Liver (tissue), 9 donors: ENCODE data around the gene DHX32. TPM values are rescaled to one million over a fixed set of nuclear protein-coding genes. Genes with fewer than 3 reads are reported as not detected.

Experiments used
- DNase-seq: peaks from one replicate; pipeline ENCODE4 v3.0.0-alpha.2; 2017; ENCODE audit warnings: low spot score
- H3K27ac ChIP-seq, 2 donors: one replicate each; pipeline ENCODE4 v1.7.0; 2013; ENCODE audit warnings: inconsistent platforms in 2 of 2, low read length in 2 of 2, control low read depth in 1 of 2, low read depth in 1 of 2, mild to moderate bottlenecking in 1 of 2
- H3K27me3 ChIP-seq, 4 donors: one replicate each; pipeline versions ENCODE4 v1.6.1 to v1.7.0; 2013; ENCODE audit warnings: low read length in 3 of 4, inconsistent platforms in 1 of 4, mild to moderate bottlenecking in 1 of 4, moderate library complexity in 1 of 4; ENCODE audit not compliant: control insufficient read depth in 4 of 4, insufficient read depth in 4 of 4
- H3K36me3 ChIP-seq, 4 donors: one replicate each; pipeline versions ENCODE4 v1.6.1 to v1.7.0; 2013; ENCODE audit warnings: low read length in 3 of 4, mild to moderate bottlenecking in 3 of 4, low read depth in 1 of 4, moderate library complexity in 1 of 4; ENCODE audit not compliant: control insufficient read depth in 4 of 4, insufficient read depth in 3 of 4
- H3K4me1 ChIP-seq, 4 donors: one replicate each; pipeline versions ENCODE4 v1.6.1 to v1.7.0; 2013; ENCODE audit warnings: low read length in 3 of 4, mild to moderate bottlenecking in 3 of 4, moderate library complexity in 1 of 4; ENCODE audit not compliant: control insufficient read depth in 4 of 4, insufficient read depth in 4 of 4
- H3K4me3 ChIP-seq, 3 donors: one replicate each; pipeline versions ENCODE4 v1.6.1 to v1.7.0; 2013; ENCODE audit warnings: low read length in 3 of 3, control low read depth in 1 of 3, low read depth in 1 of 3, mild to moderate bottlenecking in 1 of 3
- H3K9ac ChIP-seq, 2 donors: one replicate each; pipeline ENCODE4 v1.7.0; 2013; ENCODE audit warnings: low read length in 2 of 2, mild to moderate bottlenecking in 2 of 2, moderate library complexity in 2 of 2, control low read depth in 1 of 2, low read depth in 1 of 2
- H3K9me3 ChIP-seq, 4 donors: one replicate each; pipeline versions ENCODE4 v1.6.1 to v1.7.0; 2013; ENCODE audit warnings: low read length in 3 of 4; ENCODE audit not compliant: control insufficient read depth in 4 of 4
- EGR1 ChIP-seq, 2 donors: IDR thresholded peaks; 2 replicates each; pipeline ENCODE4 v1.6.1; 2016 to 2018; ENCODE audit warnings: antibody characterized with exemption in 2 of 2, low read depth in 2 of 2
- FOXA1 ChIP-seq: IDR thresholded peaks from 2 replicates; pipeline ENCODE4 v1.6.1; 2016; ENCODE audit warnings: antibody characterized with exemption
- FOXA2 ChIP-seq: IDR thresholded peaks from 2 replicates; pipeline ENCODE4 v1.6.1; 2016; ENCODE audit warnings: antibody characterized with exemption
- GABPA ChIP-seq, 2 donors: IDR thresholded peaks in 1 of 2; conservative IDR thresholded peaks in 1 of 2; 2 replicates each; pipeline ENCODE4 v1.6.1; 2016; ENCODE audit warnings: antibody characterized with exemption in 2 of 2, mild to moderate bottlenecking in 1 of 2, moderate library complexity in 1 of 2
- HNF4A ChIP-seq, 2 donors: conservative IDR thresholded peaks; 2 replicates each; pipeline ENCODE4 v1.6.1; 2016; ENCODE audit warnings: antibody characterized with exemption in 2 of 2, mild to moderate bottlenecking in 2 of 2
- HNF4G ChIP-seq: IDR thresholded peaks from 2 replicates; pipeline ENCODE4 v1.6.1; 2016; ENCODE audit warnings: antibody characterized with exemption
- JUND ChIP-seq, 2 donors: IDR thresholded peaks; 2 replicates each; pipeline ENCODE4 v1.6.1; 2016; ENCODE audit warnings: antibody characterized with exemption in 2 of 2
- NR2F2 ChIP-seq: IDR thresholded peaks from 2 replicates; pipeline ENCODE4 v1.6.1; 2016; ENCODE audit warnings: antibody characterized with exemption
- RXRA ChIP-seq, 2 donors: IDR thresholded peaks; 2 replicates each; pipeline ENCODE4 v1.6.1; 2017 to 2018; ENCODE audit warnings: antibody characterized with exemption in 2 of 2, mild to moderate bottlenecking in 1 of 2
- SP1 ChIP-seq: IDR thresholded peaks from 2 replicates; pipeline ENCODE4 v1.6.1; 2018; ENCODE audit warnings: antibody characterized with exemption, mild to moderate bottlenecking
- TAF1 ChIP-seq: conservative IDR thresholded peaks from 2 replicates; pipeline ENCODE4 v1.6.1; 2016; ENCODE audit warnings: antibody characterized with exemption, mild to moderate bottlenecking
- YY1 ChIP-seq: IDR thresholded peaks from 2 replicates; pipeline ENCODE4 v1.6.1; 2016; ENCODE audit warnings: antibody characterized with exemption, mild to moderate bottlenecking
- WGBS: extraction: QIAGEN DNeasy Blood & Tissue Kit; methylation state at CpG from one replicate; pipeline ENCODE4 v1.1.7; 2013; 5-methylcytosine and 5-hydroxymethylcytosine counted together
- polyA plus RNA-seq, 2 donors: library from polyadenylated mRNA; stranded (reverse) in 1 of 2; unstranded in 1 of 2; fragments of 200-250 nt in 1 of 2; fragments of >200 nt in 1 of 2; fragmentation: Nextera tagmentation in 1 of 2; extraction: Ambion mirVana in 1 of 2; gene quantifications; one replicate each; pipeline versions ENCODE4 v1.2.1 to v1.2.3, GENCODE V29; 2013 to 2015
- total RNA-seq, 2 donors: library from RNA; depleted of rRNA; stranded (reverse); fragments of >200 nt; gene quantifications; one replicate each; pipeline ENCODE4 v1.2.3, GENCODE V29; 2014
- TF ChIP-seq, protein P1 (sequence below): IDR thresholded peaks from 2 replicates; pipeline ENCODE4 v1.6.1; 2016; ENCODE audit warnings: antibody characterized with exemption, mild to moderate bottlenecking
- TF ChIP-seq, protein P2 (sequence below): IDR thresholded peaks from 2 replicates; pipeline ENCODE4 v1.6.1; 2016; ENCODE audit warnings: antibody characterized with exemption
- TF ChIP-seq, protein P3 (sequence below): fragments of 150-350 bp; IDR thresholded peaks from 2 replicates; pipeline ENCODE4 v1.5.1; 2017; ENCODE audit warnings: improper control_type of control experiment, low read depth, low read length; ENCODE audit not compliant: missing input control
- TF ChIP-seq, protein P4 (sequence below): IDR thresholded peaks from 2 replicates; pipeline ENCODE4 v1.6.1; 2016; ENCODE audit warnings: antibody characterized with exemption
- donor health status: healthy.
- donor health status: healthy.
- donor health status: healthy.
- donor health status: healthy.
- donor health status: healthy.

DHX32 gene
- total and polyA plus RNA-seq, 4 donors = 8.3 to 20.2 (median 10.2) TPM

DNA sequence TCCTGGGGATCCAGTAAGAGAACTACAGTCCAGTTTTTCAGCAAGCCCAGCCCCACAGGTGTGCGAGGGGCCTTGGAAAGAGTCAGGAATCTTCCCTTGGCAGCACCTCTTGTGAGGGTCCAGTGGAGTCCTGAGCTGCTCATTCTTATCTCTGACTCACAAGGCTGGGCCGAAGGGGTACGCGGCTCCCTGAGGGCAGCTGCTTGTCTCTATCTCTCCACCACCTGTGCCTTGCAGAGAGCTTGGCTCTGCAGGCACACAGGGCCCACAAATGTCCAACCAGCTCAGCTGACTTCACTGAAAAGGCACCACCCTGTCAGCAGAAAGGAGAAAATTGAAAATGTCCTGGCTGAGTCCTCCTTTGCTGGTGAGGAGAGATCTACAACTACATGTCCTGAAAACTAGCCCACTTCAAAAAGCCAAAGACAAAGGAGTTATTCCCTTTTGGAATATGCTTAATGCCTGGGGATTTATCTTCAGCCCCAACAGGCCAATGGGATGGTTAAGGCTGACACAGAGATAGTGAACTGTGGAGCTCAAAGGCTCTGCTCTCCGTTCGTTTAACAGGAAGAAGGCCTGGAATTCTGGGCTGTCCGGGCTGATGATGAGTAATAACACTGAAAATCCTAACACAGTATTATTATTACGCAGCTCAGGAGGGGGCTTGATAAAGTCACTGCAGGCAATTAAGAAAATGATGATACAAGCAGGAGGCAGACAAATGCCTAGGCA is 81.5 kb downstream of the DHX32 start:
- H3K36me3 ChIP-seq = peaks cover 8 to 62% (median 31%) of the 10 kb centered on the region in 4 donors
- DNase-seq = peak; percentile 60
- no peak overlapping the region for H3K9ac ChIP-seq
- no peaks in the 10 kb centered on the region for H3K9me3 ChIP-seq
- H3K4me3 ChIP-seq = no peak overlapping the region
- H3K27me3 ChIP-seq = no peaks in the 10 kb centered on the region
- no peak for TF ChIP-seq TAF1
- no peak for TF ChIP-seq SP1
- no peak for TF ChIP-seq YY1
- TF ChIP-seq HNF4G = no peak
- no peak for TF ChIP-seq EGR1 (IDR thresholded peaks at IDR 0.05; ENCODE audit: low read depth in 2 of 2)
- TF ChIP-seq, protein P1, sequence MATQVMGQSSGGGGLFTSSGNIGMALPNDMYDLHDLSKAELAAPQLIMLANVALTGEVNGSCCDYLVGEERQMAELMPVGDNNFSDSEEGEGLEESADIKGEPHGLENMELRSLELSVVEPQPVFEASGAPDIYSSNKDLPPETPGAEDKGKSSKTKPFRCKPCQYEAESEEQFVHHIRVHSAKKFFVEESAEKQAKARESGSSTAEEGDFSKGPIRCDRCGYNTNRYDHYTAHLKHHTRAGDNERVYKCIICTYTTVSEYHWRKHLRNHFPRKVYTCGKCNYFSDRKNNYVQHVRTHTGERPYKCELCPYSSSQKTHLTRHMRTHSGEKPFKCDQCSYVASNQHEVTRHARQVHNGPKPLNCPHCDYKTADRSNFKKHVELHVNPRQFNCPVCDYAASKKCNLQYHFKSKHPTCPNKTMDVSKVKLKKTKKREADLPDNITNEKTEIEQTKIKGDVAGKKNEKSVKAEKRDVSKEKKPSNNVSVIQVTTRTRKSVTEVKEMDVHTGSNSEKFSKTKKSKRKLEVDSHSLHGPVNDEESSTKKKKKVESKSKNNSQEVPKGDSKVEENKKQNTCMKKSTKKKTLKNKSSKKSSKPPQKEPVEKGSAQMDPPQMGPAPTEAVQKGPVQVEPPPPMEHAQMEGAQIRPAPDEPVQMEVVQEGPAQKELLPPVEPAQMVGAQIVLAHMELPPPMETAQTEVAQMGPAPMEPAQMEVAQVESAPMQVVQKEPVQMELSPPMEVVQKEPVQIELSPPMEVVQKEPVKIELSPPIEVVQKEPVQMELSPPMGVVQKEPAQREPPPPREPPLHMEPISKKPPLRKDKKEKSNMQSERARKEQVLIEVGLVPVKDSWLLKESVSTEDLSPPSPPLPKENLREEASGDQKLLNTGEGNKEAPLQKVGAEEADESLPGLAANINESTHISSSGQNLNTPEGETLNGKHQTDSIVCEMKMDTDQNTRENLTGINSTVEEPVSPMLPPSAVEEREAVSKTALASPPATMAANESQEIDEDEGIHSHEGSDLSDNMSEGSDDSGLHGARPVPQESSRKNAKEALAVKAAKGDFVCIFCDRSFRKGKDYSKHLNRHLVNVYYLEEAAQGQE = no peak
- TF ChIP-seq GABPA (IDR thresholded peaks at IDR 0.05 in 1 of 2, conservative IDR thresholded peaks at IDR 0.05 in 1 of 2) = no peak
- no peak for TF ChIP-seq NR2F2
- TF ChIP-seq, protein P2, sequence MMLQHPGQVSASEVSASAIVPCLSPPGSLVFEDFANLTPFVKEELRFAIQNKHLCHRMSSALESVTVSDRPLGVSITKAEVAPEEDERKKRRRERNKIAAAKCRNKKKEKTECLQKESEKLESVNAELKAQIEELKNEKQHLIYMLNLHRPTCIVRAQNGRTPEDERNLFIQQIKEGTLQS = no peak
- TF ChIP-seq FOXA2 = no peak
- TF ChIP-seq, protein P3, sequence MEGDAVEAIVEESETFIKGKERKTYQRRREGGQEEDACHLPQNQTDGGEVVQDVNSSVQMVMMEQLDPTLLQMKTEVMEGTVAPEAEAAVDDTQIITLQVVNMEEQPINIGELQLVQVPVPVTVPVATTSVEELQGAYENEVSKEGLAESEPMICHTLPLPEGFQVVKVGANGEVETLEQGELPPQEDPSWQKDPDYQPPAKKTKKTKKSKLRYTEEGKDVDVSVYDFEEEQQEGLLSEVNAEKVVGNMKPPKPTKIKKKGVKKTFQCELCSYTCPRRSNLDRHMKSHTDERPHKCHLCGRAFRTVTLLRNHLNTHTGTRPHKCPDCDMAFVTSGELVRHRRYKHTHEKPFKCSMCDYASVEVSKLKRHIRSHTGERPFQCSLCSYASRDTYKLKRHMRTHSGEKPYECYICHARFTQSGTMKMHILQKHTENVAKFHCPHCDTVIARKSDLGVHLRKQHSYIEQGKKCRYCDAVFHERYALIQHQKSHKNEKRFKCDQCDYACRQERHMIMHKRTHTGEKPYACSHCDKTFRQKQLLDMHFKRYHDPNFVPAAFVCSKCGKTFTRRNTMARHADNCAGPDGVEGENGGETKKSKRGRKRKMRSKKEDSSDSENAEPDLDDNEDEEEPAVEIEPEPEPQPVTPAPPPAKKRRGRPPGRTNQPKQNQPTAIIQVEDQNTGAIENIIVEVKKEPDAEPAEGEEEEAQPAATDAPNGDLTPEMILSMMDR = no peak
- no peak for TF ChIP-seq JUND (IDR thresholded peaks at IDR 0.05)
- no peak for TF ChIP-seq FOXA1
- no peak for TF ChIP-seq HNF4A (conservative IDR thresholded peaks at IDR 0.05)
- no peak for TF ChIP-seq RXRA (IDR thresholded peaks at IDR 0.05)
- TF ChIP-seq, protein P4, sequence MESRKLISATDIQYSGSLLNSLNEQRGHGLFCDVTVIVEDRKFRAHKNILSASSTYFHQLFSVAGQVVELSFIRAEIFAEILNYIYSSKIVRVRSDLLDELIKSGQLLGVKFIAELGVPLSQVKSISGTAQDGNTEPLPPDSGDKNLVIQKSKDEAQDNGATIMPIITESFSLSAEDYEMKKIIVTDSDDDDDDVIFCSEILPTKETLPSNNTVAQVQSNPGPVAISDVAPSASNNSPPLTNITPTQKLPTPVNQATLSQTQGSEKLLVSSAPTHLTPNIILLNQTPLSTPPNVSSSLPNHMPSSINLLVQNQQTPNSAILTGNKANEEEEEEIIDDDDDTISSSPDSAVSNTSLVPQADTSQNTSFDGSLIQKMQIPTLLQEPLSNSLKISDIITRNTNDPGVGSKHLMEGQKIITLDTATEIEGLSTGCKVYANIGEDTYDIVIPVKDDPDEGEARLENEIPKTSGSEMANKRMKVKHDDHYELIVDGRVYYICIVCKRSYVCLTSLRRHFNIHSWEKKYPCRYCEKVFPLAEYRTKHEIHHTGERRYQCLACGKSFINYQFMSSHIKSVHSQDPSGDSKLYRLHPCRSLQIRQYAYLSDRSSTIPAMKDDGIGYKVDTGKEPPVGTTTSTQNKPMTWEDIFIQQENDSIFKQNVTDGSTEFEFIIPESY = no peak
- 94% methylated on average over 8 of the region's 8 CpGs for WGBS
- no peak overlapping the region for H3K27ac ChIP-seq
- H3K4me1 ChIP-seq = no peaks in the 10 kb centered on the region
